ENCODE measurements around the gene NDUFB11.

The NDUFB11 gene

GRCh38 chrX:47144626-47145394 lies at the start of gene NDUFB11, which contains the start of gene RBM10:
TSS of gene NDUFB11 (minus strand) at chrX:47144702. CDS start at chrX:47144679, 23 bp downstream.
TSS of gene RBM10 (plus strand) at chrX:47145221. CDS start at chrX:47147482, 2,261 bp downstream.
- H3K4me3 ChIP-seq (ENCODE audit: low read depth, low read length), result peak within 1 kb of the TSS; percentile 88
- DNase-seq (ENCODE audit: low read depth), result peak; percentile 83
- TF ChIP-seq CTCF (IDR thresholded peaks at IDR 0.05; ENCODE audit: low read depth, low read length, missing control alignments), result peak; percentile 65

GRCh38 chrX:47193475-47194193 lies 49.1 kb upstream of the NDUFB11 start, which contains the start of gene UBA1:
TSS of gene UBA1 (plus strand) at chrX:47193829. CDS start at chrX:47198803, 4,974 bp downstream.
- peak; percentile 60 for TF ChIP-seq CTCF (IDR thresholded peaks at IDR 0.05; ENCODE audit: low read depth, low read length, missing control alignments)
- DNase-seq (ENCODE audit: low read depth), result peak; percentile 85
- peak within 1 kb of the TSS; percentile 82 for H3K4me3 ChIP-seq (ENCODE audit: low read depth, low read length)

- peak; percentile 55 for DNase-seq (ENCODE audit: low read depth)
- TF ChIP-seq CTCF (IDR thresholded peaks at IDR 0.05; ENCODE audit: low read depth, low read length, missing control alignments), result no peak
- H3K4me3 ChIP-seq (ENCODE audit: low read depth, low read length), result peak overlapping the region; percentile 74
These were observed 47.4 kb upstream of the NDUFB11 start for GRCh38 chrX:47191806-47192401.

GRCh38 chrX:47191331-47191730 lies 46.8 kb upstream of the NDUFB11 start:
- no peak for TF ChIP-seq CTCF (IDR thresholded peaks at IDR 0.05; ENCODE audit: low read depth, low read length, missing control alignments)
- H3K4me3 ChIP-seq (ENCODE audit: low read depth, low read length), result peak overlapping the region; percentile 74
- peak; percentile 51 for DNase-seq (ENCODE audit: low read depth)

- peak overlapping the region; percentile 74 for H3K4me3 ChIP-seq (ENCODE audit: low read depth, low read length)
- peak; percentile 86 for DNase-seq (ENCODE audit: low read depth)
- TF ChIP-seq CTCF (IDR thresholded peaks at IDR 0.05; ENCODE audit: low read depth, low read length, missing control alignments), result no peak
These were observed 46.2 kb upstream of the NDUFB11 start for GRCh38 chrX:47190445-47191269.

GRCh38 chrX:47189906-47190305 lies 45.4 kb upstream of the NDUFB11 start:
- H3K4me3 ChIP-seq (ENCODE audit: low read depth, low read length), result no peak overlapping the region
- no peak for DNase-seq (ENCODE audit: low read depth)
- TF ChIP-seq CTCF (IDR thresholded peaks at IDR 0.05; ENCODE audit: low read depth, low read length, missing control alignments), result no peak
